HG03060 (cell line): ENCODE measurements around the gene OASL.
"Not testable (repeated sequence)": the region's sequence is repeated elsewhere in the genome, so short reads cannot be mapped to it uniquely, and the experiment has no call there.

Source experiments
- ATAC-seq: cut with Tn5 transposase; IDR thresholded peaks from one replicate; pipeline ENCODE4 v1.9.1; 2021; ENCODE audit warnings: low read depth, moderate number of reproducible peaks; ENCODE audit not compliant: unreplicated experiment

Gene OASL, protein sequence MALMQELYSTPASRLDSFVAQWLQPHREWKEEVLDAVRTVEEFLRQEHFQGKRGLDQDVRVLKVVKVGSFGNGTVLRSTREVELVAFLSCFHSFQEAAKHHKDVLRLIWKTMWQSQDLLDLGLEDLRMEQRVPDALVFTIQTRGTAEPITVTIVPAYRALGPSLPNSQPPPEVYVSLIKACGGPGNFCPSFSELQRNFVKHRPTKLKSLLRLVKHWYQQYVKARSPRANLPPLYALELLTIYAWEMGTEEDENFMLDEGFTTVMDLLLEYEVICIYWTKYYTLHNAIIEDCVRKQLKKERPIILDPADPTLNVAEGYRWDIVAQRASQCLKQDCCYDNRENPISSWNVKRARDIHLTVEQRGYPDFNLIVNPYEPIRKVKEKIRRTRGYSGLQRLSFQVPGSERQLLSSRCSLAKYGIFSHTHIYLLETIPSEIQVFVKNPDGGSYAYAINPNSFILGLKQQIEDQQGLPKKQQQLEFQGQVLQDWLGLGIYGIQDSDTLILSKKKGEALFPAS

DNA sequence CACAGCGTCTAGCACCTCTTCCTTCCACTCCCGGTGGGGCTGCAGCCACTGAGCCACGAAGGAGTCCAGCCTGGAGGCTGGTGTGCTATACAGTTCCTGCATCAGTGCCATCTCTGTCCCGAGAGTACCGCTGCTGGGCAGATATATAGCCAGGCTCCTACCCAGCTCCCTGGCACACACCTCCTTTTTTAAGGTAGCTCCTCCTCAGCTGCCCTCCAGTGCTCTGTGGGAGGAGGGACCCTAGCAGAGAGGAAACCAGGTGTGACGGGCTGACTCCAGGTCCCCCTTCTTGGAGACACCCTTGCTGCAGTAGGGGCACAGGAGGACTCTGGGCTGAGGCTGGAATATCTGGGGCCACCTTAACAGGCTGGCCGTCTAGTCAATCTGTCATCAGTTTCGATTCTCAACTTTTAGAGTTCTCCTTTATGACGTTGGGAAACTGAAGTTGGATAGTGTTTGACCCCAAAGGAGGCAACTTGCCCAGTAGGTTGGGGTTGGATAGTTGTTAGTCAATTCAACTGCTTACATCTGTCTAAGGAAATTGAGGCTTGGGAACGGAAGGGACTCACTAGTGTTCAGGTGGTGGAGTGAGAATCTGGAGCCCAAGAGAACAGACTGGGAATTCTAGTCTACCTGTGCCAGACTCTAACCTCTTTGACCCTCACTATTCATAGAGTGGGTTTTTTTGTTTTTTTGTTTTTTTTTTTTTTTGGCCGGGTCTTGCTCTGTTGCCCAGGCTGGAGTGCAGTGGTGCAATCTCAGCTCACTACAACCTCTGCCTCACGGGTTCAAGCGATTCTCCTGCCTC, at the start of gene OASL:
OASL (minus strand) TSS at position 386 of the 808 bp plus-strand sequence; CDS start at position 111, 275 bp downstream.
- peak; percentile 59 for ATAC-seq

DNA sequence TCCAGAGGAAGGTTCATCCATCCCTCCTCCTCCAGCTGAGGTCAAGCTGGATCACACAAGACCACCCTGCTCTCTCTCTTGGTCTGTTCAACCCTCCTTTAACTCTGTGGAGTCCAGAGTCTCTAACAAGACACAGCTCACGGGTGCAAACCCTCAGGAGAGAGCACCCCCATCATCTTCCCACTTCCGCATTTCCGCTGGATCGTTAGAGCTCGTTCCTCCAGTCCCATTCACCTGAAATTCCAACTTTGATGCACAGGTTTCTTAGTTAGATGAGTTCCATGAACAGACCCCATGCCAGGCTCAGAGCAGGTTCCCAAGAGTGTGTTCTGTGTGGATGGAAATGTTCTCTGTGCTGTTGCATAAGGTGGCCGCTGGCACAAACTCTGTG, 49.1 kb upstream of the OASL start:
- no peak for ATAC-seq

DNA sequence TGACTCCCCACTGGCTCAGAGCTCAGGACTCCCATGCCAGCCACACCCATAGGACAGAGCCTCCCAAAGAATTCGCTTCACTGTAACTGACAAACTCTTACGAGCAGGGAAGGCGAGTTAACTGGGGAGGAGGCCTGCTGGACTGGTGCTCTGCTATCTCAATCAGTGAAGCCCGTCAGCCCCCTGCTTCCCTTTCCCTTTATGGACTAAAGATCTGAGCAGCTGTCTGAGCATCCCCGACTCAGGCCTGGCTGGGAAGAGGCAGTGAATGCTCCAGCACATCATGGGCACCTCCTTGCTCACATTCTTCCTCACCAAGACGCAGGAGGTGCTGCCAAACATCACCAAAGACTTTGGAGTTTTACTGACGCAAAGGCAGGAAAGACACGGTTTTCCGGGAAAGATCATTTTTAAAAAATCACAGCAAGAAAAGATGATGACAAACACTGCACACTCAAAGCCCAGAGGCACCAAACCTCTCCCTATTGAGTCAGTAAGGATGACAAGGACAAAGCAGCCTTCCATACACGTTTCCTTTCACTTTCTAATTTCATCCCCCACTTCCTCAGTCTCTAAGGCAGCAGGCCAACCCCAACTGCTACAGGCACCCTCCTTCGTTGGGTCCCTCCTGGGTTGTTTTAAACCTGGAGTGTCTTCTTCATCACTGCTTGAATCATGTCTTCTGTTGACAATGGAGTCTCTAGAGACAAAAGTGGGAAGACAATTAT, 48.6 kb upstream of the OASL start:
- no peak for ATAC-seq

DNA sequence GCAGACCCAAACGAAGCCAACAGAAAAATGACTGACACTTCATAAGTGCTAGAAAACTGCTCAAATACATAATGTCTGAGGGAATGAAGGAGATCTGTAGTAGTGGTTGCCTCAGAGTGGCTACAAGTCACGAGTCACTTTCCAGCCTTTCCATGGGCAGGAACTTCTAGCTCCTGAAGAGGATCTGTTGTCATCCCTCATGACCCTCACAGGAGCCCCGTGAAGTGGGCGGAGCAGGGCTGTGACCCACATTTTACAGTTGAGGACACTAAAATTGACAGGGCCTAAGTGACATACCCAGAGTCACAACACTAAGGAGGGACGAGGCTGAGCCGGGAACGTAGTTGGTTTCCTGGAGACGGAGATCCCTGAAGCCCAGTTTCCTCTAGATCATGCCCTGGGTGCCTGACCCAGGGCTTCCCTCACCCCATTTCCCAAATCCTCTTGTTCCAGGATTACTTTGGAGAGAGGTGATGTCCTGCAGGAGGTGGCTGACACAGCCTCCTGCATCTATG, 47.8 kb upstream of the OASL start:
- no peak for ATAC-seq

DNA sequence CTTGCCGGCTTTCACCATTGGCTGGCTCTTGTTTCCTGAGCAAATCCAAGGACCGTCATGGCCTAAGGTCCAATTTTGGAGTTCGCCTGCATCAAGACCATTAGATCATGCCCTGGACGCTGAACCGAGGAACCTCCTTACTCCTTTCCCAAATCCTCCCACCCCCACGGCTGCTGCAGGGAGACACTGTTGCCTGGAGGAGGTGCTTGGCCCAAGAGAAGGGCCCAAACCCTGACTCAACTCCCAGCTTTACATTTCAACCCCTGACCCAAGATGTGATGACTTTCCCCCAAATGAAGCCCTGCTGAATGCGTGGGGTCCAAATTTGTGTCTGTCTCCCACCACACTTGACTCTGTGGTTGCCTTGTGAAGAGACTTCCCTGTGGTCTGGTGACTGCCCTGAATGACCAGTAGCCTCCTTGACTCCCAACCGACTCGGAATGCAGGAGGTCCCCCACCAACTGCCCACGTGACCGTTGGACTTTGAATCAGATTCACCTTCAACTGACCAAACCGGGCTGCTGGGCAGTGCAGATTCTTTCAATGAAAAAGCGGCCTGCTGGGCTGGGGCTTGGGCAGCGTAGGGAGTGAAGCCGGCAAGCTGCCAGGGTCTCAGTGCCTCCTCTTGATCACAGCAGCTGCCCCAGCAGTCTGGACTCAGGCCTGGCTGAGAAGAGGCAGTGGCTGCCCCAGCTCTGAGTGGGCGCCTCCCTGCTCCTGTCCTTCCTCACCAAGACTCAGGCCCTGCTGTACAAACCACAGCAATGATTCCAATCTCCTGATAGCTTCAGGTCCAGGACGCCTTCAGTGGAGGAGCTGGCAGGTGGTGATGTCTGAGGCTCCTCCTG, 46.7 kb upstream of the OASL start:
- ATAC-seq, result no peak

DNA sequence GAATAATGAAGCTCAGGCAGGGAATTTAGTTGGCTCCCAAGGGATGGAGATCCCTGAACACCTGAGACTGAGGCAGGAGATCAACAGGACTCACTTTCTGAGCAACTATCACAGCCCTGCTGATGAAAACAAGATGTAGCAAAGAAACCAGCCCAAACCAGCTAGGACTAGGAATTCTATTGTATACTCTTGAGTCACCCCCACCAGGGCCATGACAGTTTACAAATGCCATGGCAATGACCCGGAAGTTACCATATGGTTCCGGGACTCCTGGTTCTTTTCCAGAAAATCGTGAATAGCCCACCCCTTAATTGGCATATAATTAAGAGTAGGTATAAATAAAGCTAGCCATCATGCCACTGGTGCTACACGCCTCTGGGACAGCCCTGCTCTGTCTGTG, 46.0 kb upstream of the OASL start:
- no peak for ATAC-seq

DNA sequence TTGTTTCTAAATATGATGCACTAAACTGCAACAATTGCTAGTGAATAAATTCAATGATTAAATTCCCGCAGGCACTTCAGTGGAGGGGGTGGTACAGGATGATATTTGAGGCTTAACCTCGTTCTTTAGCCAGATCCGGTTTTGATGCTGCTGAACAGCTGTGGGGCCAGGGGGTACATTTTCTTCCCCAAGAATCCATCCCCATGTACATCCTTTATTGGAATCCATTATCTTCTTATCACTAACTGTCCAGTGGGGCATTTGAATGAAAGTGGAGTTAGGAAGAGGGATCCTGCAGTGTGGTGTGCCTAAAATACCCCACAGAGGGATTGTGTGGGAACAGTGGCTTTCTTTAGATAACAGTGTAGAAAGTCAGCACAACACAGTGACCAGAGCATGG, 45.2 kb upstream of the OASL start:
- ATAC-seq, result no peak

DNA sequence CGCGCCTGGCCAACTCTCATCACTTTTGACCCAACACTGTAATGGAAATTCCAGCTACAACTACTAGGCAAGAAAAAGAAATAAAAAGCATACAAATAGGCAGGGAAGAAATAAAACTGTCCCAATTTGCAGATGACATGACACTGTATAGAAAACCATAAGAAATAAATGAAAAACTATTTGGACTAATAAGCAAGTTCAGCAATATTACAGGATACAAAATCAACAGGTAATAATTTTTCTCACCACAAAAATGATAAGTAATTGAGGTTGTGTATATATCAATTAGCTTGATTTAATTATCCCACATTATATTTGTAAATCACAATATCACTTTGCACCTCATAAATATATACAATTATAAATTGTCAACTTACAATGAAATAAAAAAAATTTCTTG, 41.9 kb upstream of the OASL start:
- ATAC-seq, result no peak

DNA sequence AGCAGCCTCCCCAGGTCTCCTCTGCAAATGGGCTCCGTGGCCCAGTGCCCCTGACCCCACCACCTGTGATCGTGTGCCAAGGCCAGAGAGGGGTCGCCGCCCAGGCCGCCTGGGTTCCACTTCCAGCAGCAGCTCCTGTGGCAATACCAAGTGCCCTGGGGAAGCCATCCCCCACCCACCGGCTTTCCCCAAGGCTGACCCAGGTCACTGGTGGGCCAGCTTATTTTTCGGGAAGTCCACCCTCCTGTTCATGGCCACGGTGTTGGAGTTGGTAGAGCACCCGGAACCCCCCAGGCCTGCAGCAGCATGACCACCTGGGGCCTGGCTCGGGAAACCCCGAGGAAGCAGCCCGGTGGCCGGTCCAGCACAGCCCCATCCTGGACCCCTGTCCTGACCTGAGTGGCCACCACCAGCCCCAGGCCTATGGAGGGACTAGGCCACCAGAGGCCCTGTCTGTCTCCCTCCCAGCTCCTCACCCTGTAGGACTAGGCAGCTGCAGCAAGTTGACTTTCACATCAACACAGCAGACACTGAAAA, 40.8 kb upstream of the OASL start:
- no peak for ATAC-seq

DNA sequence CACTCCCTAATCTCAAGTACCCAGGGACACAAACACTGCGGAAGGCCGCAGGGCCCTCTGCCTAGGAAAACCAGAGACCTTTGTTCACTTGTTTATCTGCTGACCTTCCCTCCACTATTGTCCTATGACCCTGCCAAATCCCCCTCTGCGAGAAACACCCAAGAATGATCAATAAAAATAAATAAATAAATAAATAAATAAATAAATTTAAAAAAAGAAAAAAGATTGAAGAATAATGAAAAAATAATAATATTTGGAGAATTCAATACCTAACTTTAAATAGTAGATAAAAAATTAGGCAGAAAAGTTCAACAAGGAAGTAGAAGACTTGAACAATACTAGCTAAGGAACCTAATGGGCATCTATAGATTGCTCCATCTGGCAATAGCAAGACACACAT, 38.4 kb upstream of the OASL start:
- ATAC-seq, result not testable (repeated sequence)

DNA sequence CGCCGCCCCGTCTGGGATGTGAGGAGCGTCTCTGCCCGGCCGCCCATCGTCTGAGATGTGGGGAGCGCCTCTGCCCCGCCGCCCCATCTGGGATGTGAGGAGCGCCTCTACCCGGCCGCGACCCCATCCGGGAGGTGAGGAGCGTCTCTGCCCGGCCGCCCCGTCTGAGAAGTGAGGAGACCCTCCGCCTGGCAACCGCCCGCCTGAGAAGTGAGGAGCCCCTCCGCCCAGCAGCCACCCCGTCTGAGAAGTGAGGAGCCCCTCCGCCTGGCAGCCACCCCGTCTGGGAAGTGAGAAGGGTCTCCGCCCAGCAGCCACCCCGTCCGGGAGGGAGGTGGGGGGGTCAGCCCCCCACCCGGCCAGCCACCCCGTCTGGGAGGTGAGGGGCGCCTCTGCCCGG, 36.9 kb upstream of the OASL start:
- ATAC-seq, result not testable (repeated sequence)

DNA sequence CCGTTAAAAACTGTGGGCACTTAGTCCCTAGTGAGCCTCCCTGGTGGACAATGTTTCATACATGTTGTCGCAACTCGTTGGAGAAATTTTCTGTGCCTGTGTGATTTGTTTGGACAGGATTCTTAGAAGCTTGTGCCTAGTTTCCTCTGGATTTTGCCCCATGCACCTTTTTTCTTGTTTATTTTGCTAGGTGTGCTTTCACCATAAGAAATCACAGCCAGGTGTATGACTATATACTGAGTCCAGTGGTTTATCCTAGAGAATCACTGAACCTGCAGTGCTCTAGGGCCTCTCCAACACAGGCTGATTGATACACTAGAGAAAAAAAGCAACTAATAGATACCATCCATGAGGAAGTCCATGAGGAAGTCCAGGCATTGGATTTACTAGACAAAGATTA, 33.1 kb upstream of the OASL start:
- no peak for ATAC-seq

DNA sequence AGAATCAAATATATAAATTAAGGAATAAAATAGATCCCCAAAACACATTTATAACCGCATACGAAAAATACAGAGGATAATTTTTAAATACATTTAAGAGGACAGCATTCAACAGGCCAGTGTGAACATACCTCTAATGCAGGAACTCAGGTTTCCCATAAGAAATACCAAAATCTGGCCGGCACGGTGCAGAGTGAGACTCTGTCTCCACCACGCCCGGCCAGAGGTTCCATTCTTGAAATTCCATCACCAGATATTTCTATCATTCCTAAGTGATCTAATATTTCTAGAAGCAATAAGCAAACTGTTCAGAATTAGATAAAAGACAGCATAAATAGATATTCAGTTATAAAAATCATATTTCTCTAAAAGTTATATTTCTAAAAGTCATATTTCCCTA, 30.2 kb upstream of the OASL start:
- ATAC-seq, result no peak

DNA sequence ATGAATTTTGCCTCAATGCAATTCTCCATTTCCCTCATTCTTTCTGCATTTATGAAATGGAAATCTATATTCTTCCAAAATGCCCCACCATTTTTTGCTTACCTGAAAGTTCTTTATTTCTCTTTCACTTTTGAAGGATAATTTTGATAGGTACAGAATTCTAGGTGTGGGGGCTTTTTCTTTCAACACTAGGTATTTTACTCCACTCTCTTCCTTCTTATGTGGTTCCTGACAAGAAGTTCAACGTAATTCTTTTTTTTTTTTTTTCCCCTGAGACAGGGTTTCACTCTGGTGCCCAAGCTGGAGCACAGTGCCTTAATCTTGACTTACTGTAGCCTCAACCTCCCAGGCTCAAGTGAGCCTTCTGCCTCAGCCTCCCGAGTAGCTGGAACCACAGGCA, 26.3 kb upstream of the OASL start:
- no peak for ATAC-seq

DNA sequence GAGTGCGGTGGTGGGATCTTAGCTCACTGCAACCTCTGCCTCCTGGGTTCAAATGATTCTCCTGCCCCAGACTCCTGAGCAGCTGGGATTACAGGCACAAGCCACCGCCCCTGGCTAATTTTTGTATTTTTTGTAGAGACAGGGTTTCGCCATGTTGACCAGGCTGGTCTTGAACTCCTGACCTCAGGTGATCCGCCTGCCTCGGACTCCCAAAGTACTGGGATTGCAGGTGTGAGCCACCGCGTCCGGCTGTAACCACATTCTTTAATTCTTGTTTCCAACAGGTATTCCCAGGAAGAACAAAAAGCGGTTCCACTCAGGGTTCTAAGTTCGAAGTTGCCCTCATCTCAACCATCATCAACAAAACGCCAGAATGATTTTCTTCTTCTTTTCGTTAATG, 25.5 kb upstream of the OASL start:
- not testable (repeated sequence) for ATAC-seq

DNA sequence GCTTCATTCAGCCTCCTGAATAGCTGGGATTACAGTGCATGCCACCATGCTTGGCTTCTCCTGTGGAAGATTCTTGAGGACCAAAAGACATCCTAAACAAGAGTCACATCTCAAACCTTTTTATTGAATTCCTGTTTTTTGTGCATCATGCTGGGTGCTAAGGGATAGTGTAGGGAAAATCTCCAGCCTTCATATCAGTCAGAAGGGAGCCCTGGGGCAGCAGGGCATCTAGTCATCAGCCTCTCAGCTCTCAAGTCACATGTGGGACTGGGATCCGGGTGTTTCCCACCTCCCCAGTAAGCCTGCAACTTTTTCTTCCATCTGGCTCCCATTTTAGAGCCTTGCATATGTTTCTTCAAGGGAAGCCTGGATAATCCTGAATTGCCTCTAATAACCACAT, 25.1 kb upstream of the OASL start:
- ATAC-seq, result no peak

DNA sequence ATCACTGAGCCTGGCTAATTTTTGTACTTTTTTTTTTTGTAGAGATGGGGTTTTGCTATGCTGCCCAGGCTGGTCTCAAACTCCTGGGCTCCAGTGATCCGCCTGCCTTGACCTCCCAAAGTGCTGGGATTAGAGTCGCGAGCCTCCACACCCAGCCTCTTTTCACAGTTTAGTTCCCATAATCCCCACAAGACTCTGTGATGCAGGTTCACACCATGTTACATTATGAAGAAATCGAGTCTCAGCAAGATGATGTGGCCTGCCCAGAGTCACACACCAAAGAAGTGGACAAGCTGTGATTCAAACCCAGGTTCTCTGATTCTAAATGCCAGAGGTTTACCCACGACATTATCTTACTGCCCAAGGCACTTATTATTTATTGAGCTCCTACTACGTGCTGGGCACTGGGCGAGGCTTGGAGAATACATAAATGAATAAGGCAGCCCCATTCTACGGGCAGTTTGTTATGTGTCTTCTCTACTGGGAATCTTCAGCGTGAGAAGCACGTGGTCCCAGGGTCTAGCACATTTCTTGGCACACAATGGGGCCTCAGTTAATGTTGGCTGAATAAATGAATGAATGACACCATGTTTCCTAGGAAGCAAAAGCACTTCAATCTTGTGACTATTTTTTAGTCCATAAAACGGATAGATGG, 23.5 kb upstream of the OASL start:
- ATAC-seq, result no peak

DNA sequence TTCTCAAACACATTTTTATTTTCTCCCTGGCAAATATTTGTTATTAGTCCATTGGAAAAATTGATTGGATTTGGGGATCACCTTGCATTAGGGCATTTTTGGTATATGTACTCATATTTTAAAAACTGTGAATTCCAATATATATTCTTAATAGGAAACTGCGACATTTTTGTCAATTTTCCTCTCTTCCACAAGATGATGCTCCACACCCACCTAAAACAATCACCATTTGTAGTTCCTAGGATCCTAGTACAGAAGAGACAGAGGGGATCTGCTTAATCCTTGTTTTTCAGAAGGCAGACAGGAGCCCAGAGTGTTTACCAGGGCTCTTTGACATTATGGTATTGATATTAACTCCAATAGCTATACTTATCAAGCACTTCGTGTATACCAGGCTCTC, 22.8 kb upstream of the OASL start:
- ATAC-seq, result no peak
